Testis (tissue), 3 donors: ENCODE results near the gene YTHDC1. TPM values are rescaled to one million over a fixed set of nuclear protein-coding genes. Genes with fewer than 3 reads are reported as not detected.
"Not testable (repeated sequence)": the region's sequence is repeated elsewhere in the genome, so short reads cannot be mapped to it uniquely, and the experiment has no call there.

ENCODE experiments used
- DNase-seq: peaks from one replicate; pipeline ENCODE4 v3.0.0-alpha.2; 2019
- H3K27ac ChIP-seq, 2 donors: fragments of 200-600 bp; sonication (generic); one replicate each; pipeline ENCODE4 v1.5.1; 2019
- H3K27me3 ChIP-seq: fragments of 200-600 bp; sonication (generic); one replicate; pipeline ENCODE4 v1.5.1; 2019
- H3K36me3 ChIP-seq: fragments of 200-600 bp; sonication (generic); one replicate; pipeline ENCODE4 v1.5.1; 2017; ENCODE audit warnings: low read depth; ENCODE audit errors: missing control alignments
- H3K4me1 ChIP-seq: fragments of 200-600 bp; sonication (generic); one replicate; pipeline ENCODE4 v1.5.1; 2019
- H3K4me3 ChIP-seq, 2 donors: fragments of 200-600 bp; sonication (generic); one replicate each; pipeline ENCODE4 v1.5.1; 2017 to 2019
- H3K9me3 ChIP-seq: fragments of 200-600 bp; sonication (generic); one replicate; pipeline ENCODE4 v1.5.1; 2017
- CTCF ChIP-seq, 3 experiments: fragments of 450-650 bp in 2 of 3; fragments of 200-600 bp in 1 of 3; sonication (generic) in 1 of 3; IDR thresholded peaks; one replicate each; pipeline ENCODE4 v1.5.1; 2016 to 2019; ENCODE audit warnings: antibody characterized with exemption in 3 of 3, mild to moderate bottlenecking in 2 of 3, moderate library complexity in 1 of 3
- POLR2A ChIP-seq: fragments of 450-650 bp; IDR thresholded peaks from one replicate; pipeline ENCODE4 v1.6.1; 2017; ENCODE audit warnings: antibody characterized with exemption, mild to moderate bottlenecking, moderate library complexity
- WGBS, 2 donors: methylation state at CpG; one replicate each; pipeline ENCODE4 v1.1.5; 2018; 5-methylcytosine and 5-hydroxymethylcytosine counted together
- intact Hi-C: fragments of 100-400 bp; cut with DNase I; formaldehyde crosslinking; loops from one replicate; pipeline ENCODE4 v1.15.1; 2023; ENCODE audit warnings: low total_unique reads
- polyA plus RNA-seq: library from polyadenylated mRNA; stranded (reverse); fragments of 350-450 nt; fragmentation: Illumina TruSeq; extraction: RNeasy Lipid Tissue Mini Kit (QIAGEN cat#74804); gene quantifications from one replicate; pipeline ENCODE4 v1.2.3, GENCODE V29; 2014; ENCODE audit warnings: low read depth, low replicate concordance; ENCODE audit not compliant: insufficient read depth
- total RNA-seq, 2 donors: library from RNA; depleted of rRNA; stranded (reverse); fragments of >200 nt; gene quantifications; one replicate each; pipeline ENCODE4 v1.2.3, GENCODE V29; 2016

Gene YTHDC1
- total and polyA plus RNA-seq, 3 donors from 2014 or later = 56.5 to 92.6 (median 78.2) TPM

- Histone ChIP-seq H3K27me3 (no peaks in the 10 kb centered on the region), H3K27ac (no peak overlapping the region), H3K9me3 (no peaks in the 10 kb centered on the region), H3K4me3 (no peak overlapping the region), H3K4me1 (no peaks in the 10 kb centered on the region), H3K36me3 (no peaks in the 10 kb centered on the region)
- DNase-seq = no peak
- intact Hi-C loops = no loop called here
- TF ChIP-seq CTCF (IDR thresholded peaks at IDR 0.05) (no peak), POLR2A (no peak)
- 73 to 77% methylated on average over 1 of the region's 1 CpG for WGBS, 2 donors
Observed at GRCh38 chr4:68390205-68390935, 40.5 kb upstream of the YTHDC1 start.

GRCh38 chr4:68389386-68389913, 39.6 kb upstream of the YTHDC1 start:
- H3K27me3 ChIP-seq, intact Hi-C loops, H3K36me3 ChIP-seq, H3K9me3 ChIP-seq, H3K4me1 ChIP-seq, DNase-seq, H3K27ac ChIP-seq, H3K4me3 ChIP-seq: not testable (repeated sequence)
- 70 to 78% methylated on average over 6 of the region's 6 CpGs for WGBS, 2 donors

- no peak overlapping the region for H3K27ac ChIP-seq
- no peaks in the 10 kb centered on the region for H3K27me3 ChIP-seq
- intact Hi-C loops = no loop called here
- H3K9me3 ChIP-seq = no peaks in the 10 kb centered on the region
- H3K4me3 ChIP-seq = no peak overlapping the region
- H3K4me1 ChIP-seq = no peaks in the 10 kb centered on the region
- no peak for DNase-seq
- no peak for TF ChIP-seq POLR2A
- no peak for TF ChIP-seq CTCF (IDR thresholded peaks at IDR 0.05)
- WGBS, 2 donors = 69 to 77% methylated on average over 4 of the region's 4 CpGs
- no peaks in the 10 kb centered on the region for H3K36me3 ChIP-seq
Observed at GRCh38 chr4:68388347-68388865, 38.5 kb upstream of the YTHDC1 start.

GRCh38 chr4:68385267-68385666, 35.4 kb upstream of the YTHDC1 start:
- H3K36me3 ChIP-seq = no peaks in the 10 kb centered on the region
- WGBS, 2 donors = 96 to 98% methylated on average over 2 of the region's 2 CpGs
- H3K4me1 ChIP-seq = no peaks in the 10 kb centered on the region
- no peaks in the 10 kb centered on the region for H3K27me3 ChIP-seq
- no peak overlapping the region for H3K4me3 ChIP-seq
- TF ChIP-seq CTCF (IDR thresholded peaks at IDR 0.05) (no peak), POLR2A (no peak)
- intact Hi-C loops = no loop called here
- H3K27ac ChIP-seq = no peak overlapping the region
- no peaks in the 10 kb centered on the region for H3K9me3 ChIP-seq
- DNase-seq = no peak

- Histone ChIP-seq H3K27me3 (no peaks in the 10 kb centered on the region), H3K4me3 (no peak overlapping the region), H3K36me3 (no peaks in the 10 kb centered on the region), H3K4me1 (no peaks in the 10 kb centered on the region), H3K27ac (no peak overlapping the region), H3K9me3 (no peaks in the 10 kb centered on the region)
- WGBS, 2 donors = 52 to 58% methylated on average over 3 of the region's 3 CpGs
- DNase-seq = no peak
- intact Hi-C loops = no loop called here
- TF ChIP-seq CTCF (IDR thresholded peaks at IDR 0.05) = no peak
- no peak for TF ChIP-seq POLR2A
Observed at GRCh38 chr4:68383115-68383514, 33.2 kb upstream of the YTHDC1 start.
